HG03196 (cell line): Measurements from ENCODE around the gene MYO5C.
"Not testable (repeated sequence)": the region's sequence is repeated elsewhere in the genome, so short reads cannot be mapped to it uniquely, and the experiment has no call there.

Experiments
- ATAC-seq: cut with Tn5 transposase; IDR thresholded peaks from one replicate; pipeline ENCODE4 v1.9.1; 2021; ENCODE audit not compliant: unreplicated experiment

MYO5C gene

GRCh38 chr15:52180851-52181450 lies 114.7 kb downstream of the MYO5C start:
- ATAC-seq, result no peak

GRCh38 chr15:52180196-52180835 lies 115.3 kb downstream of the MYO5C start:
- peak; percentile 17 for ATAC-seq

DNA sequence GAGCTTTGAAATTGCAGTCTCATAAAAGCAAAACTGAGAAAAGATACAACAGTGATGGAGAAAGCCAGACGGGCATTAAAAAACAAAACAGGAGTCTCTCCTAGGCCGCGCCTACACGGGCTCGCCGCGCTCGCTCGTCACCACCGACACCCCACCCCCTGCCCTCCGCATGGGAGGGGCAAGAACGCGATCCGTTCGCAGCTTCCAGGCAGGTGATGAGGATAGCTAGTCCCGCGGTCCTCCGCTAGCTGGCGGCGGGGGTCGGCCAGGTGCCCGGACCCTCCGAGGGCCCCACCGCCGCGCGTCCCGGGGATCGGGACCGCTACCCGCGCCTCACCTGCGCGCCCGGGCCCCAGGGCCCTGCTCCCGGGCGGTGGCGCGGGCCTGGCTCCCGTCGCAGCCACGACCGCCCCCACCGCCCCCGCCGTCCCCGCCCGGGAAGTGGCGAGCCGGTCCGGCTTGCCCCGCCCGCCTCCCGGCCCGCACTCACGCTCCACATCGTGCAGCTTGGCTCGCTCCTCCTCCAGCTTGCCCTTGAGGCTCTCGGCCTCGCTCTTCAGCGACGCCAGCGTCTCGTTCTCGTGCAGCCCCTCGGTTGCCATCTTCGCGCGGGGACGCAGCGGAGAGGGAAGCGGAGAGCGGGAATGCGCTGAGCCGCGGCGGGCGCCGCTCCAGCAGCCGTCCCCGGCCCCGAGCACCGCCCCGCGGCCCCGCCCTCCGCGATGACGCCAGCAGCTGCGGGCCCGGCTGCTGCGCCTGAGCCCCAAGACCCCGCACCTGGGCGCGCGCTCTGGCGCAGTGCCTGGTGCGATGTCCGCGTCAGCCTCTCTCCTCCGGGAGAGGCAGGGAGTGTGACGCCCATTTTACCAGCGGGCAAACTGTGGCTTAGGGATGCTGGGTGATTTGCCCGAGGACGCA lies 116.1 kb downstream of the MYO5C start:
- peak; percentile 83 for ATAC-seq

DNA sequence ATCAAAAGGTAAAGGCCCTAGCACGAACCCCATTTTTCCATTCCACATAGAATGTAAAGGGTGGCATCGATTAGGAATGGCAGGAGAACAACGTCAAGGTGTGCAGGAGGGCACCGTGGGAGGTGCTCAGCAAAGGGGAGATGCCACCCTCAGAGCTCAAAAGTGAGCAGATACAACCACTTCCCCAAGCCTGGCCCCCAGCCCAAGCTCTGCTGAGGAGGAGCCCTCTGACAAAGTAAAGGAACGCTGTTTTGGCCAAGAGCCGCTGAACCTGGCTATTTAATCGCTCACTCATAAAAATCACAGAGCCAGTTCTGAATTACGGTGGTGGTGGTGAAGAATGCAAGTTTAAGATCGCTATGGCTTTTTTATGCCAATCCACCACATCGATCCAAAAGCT lies 116.8 kb downstream of the MYO5C start:
- no peak for ATAC-seq

DNA sequence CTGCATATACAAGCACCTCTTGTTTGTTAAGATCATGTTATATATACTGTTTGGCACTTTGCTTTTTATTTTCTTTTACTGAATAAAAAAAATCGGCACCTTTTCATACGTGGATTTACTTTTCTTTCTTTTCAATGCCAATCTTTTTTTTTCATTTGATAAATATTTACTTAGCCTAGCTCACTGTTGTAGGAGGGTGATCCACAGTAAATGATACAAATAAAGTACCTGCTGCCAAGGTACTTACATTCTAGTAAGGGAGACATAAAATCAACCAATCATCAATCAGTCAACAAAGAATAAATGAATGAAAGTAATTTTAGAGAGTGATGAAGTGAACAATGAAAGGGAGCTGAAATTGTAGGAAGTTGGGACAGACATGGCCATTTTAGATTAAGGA lies 122.7 kb downstream of the MYO5C start:
- ATAC-seq, result no peak

DNA sequence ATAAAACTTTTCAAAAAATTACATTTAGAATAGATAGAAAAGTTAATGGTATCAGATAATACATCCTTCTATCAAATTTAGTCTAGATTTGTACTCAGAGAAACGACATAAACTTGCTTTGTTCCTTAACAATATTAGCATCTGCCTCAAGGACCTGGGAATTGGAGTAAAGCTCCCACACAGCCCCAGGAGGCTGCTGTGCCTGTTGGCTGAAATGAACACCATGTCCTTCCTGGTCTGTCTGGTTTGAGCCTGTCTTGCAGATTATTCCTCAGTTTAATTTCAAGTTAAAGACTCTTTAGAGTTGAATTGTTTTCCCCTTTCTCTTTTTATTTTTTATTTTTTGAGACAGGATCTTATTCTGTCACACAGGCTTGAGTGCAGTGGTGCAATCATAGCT lies 123.8 kb downstream of the MYO5C start:
- no peak for ATAC-seq

DNA sequence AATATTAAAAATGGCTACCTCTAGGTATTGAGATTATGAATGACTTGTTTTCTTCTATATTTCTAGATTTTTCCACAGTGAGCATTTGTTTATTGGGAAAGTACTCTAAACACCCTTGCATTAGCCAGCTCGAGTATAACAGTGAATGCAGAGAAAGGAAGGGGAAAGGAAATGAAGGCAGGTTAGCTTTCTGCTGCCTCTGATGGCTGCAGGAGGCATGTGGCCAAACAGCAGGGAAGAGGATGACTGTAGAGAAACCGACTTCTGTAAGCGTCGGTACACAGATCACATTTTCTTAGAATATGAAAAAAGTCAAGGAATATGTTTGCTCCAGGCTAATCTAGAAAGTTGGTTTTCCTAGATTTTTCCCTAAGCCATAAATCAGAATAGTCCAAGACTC lies 124.2 kb downstream of the MYO5C start:
- no peak for ATAC-seq

DNA sequence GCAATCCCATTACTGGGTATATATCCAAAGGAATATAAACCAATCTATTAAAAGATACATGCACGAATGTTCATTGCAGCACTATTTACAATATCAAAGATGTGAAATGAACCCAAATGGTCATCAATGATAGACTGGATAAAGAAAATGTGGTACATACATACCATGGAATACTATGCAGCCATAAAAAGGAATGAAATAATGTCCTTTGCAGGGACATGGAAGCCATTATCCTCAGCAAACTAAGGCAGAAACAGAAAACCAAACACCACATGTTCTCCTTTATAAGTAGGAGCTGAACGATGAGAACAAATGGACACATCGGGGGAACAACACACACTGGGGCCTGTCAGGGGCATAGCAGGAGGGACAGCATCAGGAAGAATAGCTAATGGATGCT lies 125.4 kb downstream of the MYO5C start:
- not testable (repeated sequence) for ATAC-seq

DNA sequence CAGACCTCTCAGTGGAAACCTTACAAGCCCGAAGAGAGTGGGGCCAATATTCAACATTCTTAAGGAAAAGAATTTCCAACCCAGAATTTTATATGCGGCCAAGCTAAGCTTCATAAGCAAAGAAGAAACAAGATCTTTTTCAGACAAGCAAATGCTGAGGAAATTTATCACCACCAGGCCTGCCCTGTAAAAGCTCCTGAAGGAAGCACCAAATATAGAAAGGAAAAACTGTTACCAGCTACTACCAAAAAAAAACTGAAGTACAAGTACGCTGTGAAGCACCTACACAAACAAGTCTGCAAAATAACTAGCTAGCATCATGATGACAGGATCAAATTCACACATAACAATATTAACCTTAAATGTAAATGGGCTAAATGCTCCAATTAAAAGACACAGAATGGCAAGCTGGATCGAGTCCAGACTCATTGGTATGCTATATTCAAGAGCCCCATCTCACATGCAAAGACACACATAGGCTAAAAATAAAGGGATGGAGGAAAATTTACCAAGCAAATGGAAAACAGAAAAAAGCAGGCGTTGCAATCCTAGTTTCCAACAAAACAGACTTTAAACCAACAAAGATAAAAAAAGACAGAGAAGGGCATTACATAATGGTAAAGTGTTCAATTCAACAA lies 130.0 kb downstream of the MYO5C start:
- ATAC-seq, result not testable (repeated sequence)

- ATAC-seq, result no peak
Measured at GRCh38 chr15:52164631-52165265, 130.9 kb downstream of the MYO5C start.

DNA sequence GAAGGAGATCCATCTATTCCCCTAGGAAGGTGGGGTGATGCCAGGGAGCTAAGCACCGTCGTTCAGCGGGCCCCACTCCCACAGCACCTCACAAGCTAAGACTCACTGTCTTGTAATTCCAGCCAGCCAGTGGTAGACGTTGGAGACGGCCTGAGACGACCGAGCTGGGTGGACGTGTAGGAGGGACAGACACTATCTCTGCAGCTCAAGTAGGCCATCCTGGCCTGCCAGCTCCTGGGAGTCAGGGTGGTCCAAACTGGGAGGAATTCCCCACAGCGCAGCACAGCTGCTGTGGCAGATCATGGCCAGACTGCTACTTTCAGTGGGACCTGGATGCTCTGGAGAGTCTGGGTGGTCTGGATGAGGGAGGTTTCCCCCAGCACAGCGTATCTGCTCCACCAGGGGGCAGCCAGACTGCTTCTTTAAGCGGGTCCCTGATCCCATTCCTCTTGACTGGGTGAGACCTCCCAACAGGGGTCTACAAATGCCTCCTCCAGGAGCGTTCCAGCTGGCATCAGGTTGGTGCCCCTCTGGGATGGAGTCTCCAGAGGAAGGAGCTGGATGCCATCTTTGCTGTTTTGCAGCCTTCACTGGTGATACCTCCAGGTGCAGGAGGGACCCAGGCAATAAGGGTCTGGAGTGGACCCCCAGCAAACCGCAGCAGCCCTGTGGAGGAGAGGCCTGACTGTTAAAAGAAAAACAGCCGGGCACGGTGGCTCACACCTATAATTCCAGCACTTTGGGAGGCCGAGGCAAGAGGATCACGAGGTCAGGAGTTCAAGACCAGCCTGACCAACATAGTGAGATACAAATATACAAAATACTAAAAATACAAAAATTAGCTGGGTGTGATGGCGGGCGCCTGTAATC lies 132.0 kb downstream of the MYO5C start:
- ATAC-seq, result no peak

DNA sequence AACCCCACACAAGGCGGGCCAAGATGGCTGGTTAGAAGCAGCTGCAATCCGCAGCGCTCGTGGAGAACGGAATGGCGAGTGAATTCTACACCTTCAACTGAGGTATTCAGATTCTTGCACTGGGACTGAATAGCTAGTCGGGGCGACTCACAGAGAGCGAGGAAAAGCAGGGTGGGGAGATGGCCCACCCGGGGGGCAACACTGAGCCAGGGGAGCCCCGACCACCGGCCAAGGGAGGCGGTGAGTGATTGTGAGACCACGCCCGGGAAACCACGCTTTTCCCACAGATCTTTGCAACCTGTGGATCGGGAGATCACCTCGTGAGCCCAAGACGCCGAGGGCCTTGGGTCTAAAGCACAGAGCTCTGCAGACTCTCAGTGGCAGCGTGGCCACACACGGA lies 132.7 kb downstream of the MYO5C start:
- no peak for ATAC-seq

- no peak for ATAC-seq
Measured at GRCh38 chr15:52162260-52162659, 133.3 kb downstream of the MYO5C start.

- no peak for ATAC-seq
Measured at GRCh38 chr15:52161406-52161966, 134.1 kb downstream of the MYO5C start.

DNA sequence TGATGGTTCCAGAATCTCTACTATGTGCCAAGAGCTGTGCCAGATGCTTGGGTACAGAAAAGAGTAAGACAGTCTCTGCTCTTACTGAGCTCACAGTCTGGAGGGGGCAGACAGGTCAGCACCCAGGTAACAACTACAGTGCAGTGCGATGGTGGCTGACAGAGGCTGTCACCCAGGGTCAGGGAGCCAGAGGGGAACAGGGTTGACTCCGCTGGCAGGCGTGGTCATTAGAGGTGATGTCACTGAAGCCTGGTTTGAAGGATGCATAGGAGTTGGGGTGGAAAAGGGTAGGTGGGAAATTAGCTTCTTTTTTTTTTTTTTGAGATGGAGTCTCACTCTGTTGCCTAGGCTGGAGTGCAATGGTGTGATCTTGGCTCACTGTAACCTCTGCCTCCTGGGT lies 136.0 kb downstream of the MYO5C start:
- no peak for ATAC-seq

- no peak for ATAC-seq
Measured at GRCh38 chr15:52158084-52158765, 137.4 kb downstream of the MYO5C start.

DNA sequence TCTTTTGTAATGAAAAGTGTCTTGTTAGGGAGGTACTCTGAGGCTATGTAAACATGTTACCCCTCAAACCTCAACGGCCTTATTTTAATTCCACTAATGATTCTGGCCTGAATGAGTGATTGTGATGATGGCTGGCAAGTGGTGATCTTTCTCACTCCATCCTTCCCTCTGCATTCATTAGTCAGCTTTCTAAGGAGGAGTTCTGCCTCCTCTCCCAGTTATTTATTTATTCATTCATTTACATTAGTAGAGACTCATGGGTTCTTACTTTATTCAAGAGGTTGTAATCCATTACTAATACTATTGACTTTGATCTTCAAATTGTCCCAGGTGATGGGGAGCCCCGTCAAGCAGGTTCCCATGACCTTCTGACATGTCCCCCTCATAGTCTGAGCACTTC lies 139.7 kb downstream of the MYO5C start:
- ATAC-seq, result no peak

GRCh38 chr15:52154896-52155865 lies 140.4 kb downstream of the MYO5C start:
- no peak for ATAC-seq
